Effector memory CD4-positive, alpha-beta T cell (primary cell): ENCODE results near the gene ICE2.

Source experiments
- DNase-seq, 3 donors: peaks; one replicate each; pipeline ENCODE4 v3.0.0-alpha.2; 2020
- H3K27ac ChIP-seq: 2 replicates; pipeline ENCODE4 v1.7.0; 2013; ENCODE audit warnings: mild to moderate bottlenecking, low read length, moderate library complexity; ENCODE audit not compliant: insufficient read depth, poor library complexity, severe bottlenecking
- H3K27me3 ChIP-seq: replicated peaks from 2 replicates; pipeline ENCODE4 v1.7.0; 2013; ENCODE audit warnings: mild to moderate bottlenecking, low read length; ENCODE audit not compliant: insufficient read depth, control insufficient read depth, poor library complexity, severe bottlenecking
- H3K36me3 ChIP-seq: 2 replicates; pipeline ENCODE4 v1.7.0; 2013; ENCODE audit warnings: mild to moderate bottlenecking, low read length, moderate library complexity; ENCODE audit not compliant: control insufficient read depth, insufficient read depth
- H3K4me1 ChIP-seq: 2 replicates; pipeline ENCODE4 v1.7.0; 2013; ENCODE audit warnings: low read length, mild to moderate bottlenecking; ENCODE audit not compliant: control insufficient read depth, insufficient read depth, poor library complexity, severe bottlenecking
- H3K4me3 ChIP-seq: 2 replicates; pipeline ENCODE4 v1.7.0; 2013; ENCODE audit warnings: low read length, low read depth, mild to moderate bottlenecking; ENCODE audit not compliant: insufficient read depth, poor library complexity, severe bottlenecking
- H3K9me3 ChIP-seq: 2 replicates; pipeline ENCODE4 v1.7.0; 2013; ENCODE audit warnings: mild to moderate bottlenecking, low read length, moderate library complexity; ENCODE audit not compliant: control insufficient read depth

The ICE2 gene

GRCh38 chr15:60494108-60494507 lies 15.2 kb upstream of the ICE2 start:
- H3K4me3 ChIP-seq, result no peak overlapping the region
- no peaks in the 10 kb centered on the region for H3K4me1 ChIP-seq
- no peaks in the 10 kb centered on the region for H3K27me3 ChIP-seq
- no peak for DNase-seq
- no peaks in the 10 kb centered on the region for H3K9me3 ChIP-seq
- peaks cover 41% of the 10 kb centered on the region for H3K36me3 ChIP-seq
- no peak overlapping the region for H3K27ac ChIP-seq

GRCh38 chr15:60493166-60493565 lies 14.2 kb upstream of the ICE2 start:
- no peak overlapping the region for H3K27ac ChIP-seq
- H3K4me3 ChIP-seq, result no peak overlapping the region
- DNase-seq, result no peak
- H3K27me3 ChIP-seq, result no peaks in the 10 kb centered on the region
- peaks cover 31% of the 10 kb centered on the region for H3K36me3 ChIP-seq
- H3K4me1 ChIP-seq, result no peaks in the 10 kb centered on the region
- no peaks in the 10 kb centered on the region for H3K9me3 ChIP-seq

- Histone ChIP-seq H3K36me3 (no peaks in the 10 kb centered on the region), H3K27me3 (no peaks in the 10 kb centered on the region), H3K4me1 (no peaks in the 10 kb centered on the region), H3K27ac (no peak overlapping the region), H3K4me3 (no peak overlapping the region), H3K9me3 (no peaks in the 10 kb centered on the region)
- no peak for DNase-seq
Observed at GRCh38 chr15:60486742-60487141, 7.8 kb upstream of the ICE2 start.

- Histone ChIP-seq H3K27ac (no peak overlapping the region), H3K36me3 (no peaks in the 10 kb centered on the region), H3K4me1 (no peaks in the 10 kb centered on the region), H3K9me3 (no peaks in the 10 kb centered on the region), H3K27me3 (no peaks in the 10 kb centered on the region), H3K4me3 (no peak overlapping the region)
- DNase-seq, result no peak
Observed at GRCh38 chr15:60485365-60486055, 6.6 kb upstream of the ICE2 start.

GRCh38 chr15:60483042-60483441 lies 4.1 kb upstream of the ICE2 start:
- Histone ChIP-seq H3K4me3 (no peak overlapping the region), H3K27ac (no peak overlapping the region), H3K36me3 (no peaks in the 10 kb centered on the region), H3K4me1 (peaks cover 15% of the 10 kb centered on the region), H3K27me3 (no peaks in the 10 kb centered on the region), H3K9me3 (no peaks in the 10 kb centered on the region)
- no peak for DNase-seq

- Histone ChIP-seq H3K4me1 (peaks cover 23% of the 10 kb centered on the region), H3K9me3 (no peaks in the 10 kb centered on the region), H3K36me3 (no peaks in the 10 kb centered on the region), H3K27me3 (no peaks in the 10 kb centered on the region), H3K27ac (no peak overlapping the region), H3K4me3 (no peak overlapping the region)
- no peak for DNase-seq
Observed at GRCh38 chr15:60480888-60481287, 1.9 kb upstream of the ICE2 start.

- Histone ChIP-seq H3K9me3 (no peaks in the 10 kb centered on the region), H3K27me3 (no peaks in the 10 kb centered on the region), H3K27ac (peak overlapping the region; percentile 86), H3K4me1 (peaks cover 23% of the 10 kb centered on the region), H3K4me3 (peak overlapping the region; percentile 86), H3K36me3 (no peaks in the 10 kb centered on the region)
- no peak for DNase-seq
Observed at GRCh38 chr15:60480149-60480548, 1.2 kb upstream of the ICE2 start.

GRCh38 chr15:60479361-60480110 lies 594 bp upstream of the ICE2 start:
- peak overlapping the region; percentile 86 for H3K27ac ChIP-seq
- H3K27me3 ChIP-seq, result no peaks in the 10 kb centered on the region
- no peaks in the 10 kb centered on the region for H3K9me3 ChIP-seq
- DNase-seq, result no peak
- peaks cover 3% of the 10 kb centered on the region for H3K36me3 ChIP-seq
- H3K4me1 ChIP-seq, result peaks cover 23% of the 10 kb centered on the region
- peak overlapping the region; percentile 86 for H3K4me3 ChIP-seq

- H3K4me3 ChIP-seq, result peak overlapping the region; percentile 86
Observed at GRCh38 chr15:60477916-60478565, 901 bp downstream of the ICE2 start.

GRCh38 chr15:60477164-60477563 lies 1.8 kb downstream of the ICE2 start:
- H3K4me1 ChIP-seq, result peaks cover 26% of the 10 kb centered on the region
- H3K4me3 ChIP-seq, result no peak overlapping the region
- no peaks in the 10 kb centered on the region for H3K27me3 ChIP-seq
- H3K27ac ChIP-seq, result no peak overlapping the region
- DNase-seq, result no peak
- no peaks in the 10 kb centered on the region for H3K9me3 ChIP-seq
- peaks cover 21% of the 10 kb centered on the region for H3K36me3 ChIP-seq

More at GRCh38 chr15:60477916-60478565, 901 bp downstream of the ICE2 start:
- H3K27ac ChIP-seq, result peak overlapping the region; percentile 86
- no peaks in the 10 kb centered on the region for H3K27me3 ChIP-seq
- H3K36me3 ChIP-seq, result peaks cover 17% of the 10 kb centered on the region
- H3K9me3 ChIP-seq, result no peaks in the 10 kb centered on the region
- peaks cover 23% of the 10 kb centered on the region for H3K4me1 ChIP-seq
- DNase-seq, result no peak
